Daoy (cell line): ENCODE measurements around the gene NUDT17. TPM values are rescaled to one million over a fixed set of nuclear protein-coding genes. Genes with fewer than 3 reads are reported as not detected.

Source experiments
- DNase-seq: peaks from one replicate; pipeline ENCODE4 v3.0.0-alpha.2; 2015; ENCODE audit warnings: low read depth
- total RNA-seq: library from RNA; depleted of rRNA; stranded (reverse); fragments of >200 nt; shearing (Covaris generic); gene quantifications from 2 replicates; pipeline ENCODE4 v1.2.3, GENCODE V29; 2014; rRNA removed

NUDT17 gene
- total RNA-seq, 1 experiment from 2014 or later: 1.8 TPM

GRCh38 chr1:145889722-145890121, 44.3 kb downstream of the NUDT17 start:
- no peak for DNase-seq

GRCh38 chr1:145891143-145891542, 45.7 kb downstream of the NUDT17 start:
- peak; percentile 44 for DNase-seq

- DNase-seq: peak; percentile 99
Measured at GRCh38 chr1:145891587-145892485, 46.4 kb downstream of the NUDT17 start.

DNA sequence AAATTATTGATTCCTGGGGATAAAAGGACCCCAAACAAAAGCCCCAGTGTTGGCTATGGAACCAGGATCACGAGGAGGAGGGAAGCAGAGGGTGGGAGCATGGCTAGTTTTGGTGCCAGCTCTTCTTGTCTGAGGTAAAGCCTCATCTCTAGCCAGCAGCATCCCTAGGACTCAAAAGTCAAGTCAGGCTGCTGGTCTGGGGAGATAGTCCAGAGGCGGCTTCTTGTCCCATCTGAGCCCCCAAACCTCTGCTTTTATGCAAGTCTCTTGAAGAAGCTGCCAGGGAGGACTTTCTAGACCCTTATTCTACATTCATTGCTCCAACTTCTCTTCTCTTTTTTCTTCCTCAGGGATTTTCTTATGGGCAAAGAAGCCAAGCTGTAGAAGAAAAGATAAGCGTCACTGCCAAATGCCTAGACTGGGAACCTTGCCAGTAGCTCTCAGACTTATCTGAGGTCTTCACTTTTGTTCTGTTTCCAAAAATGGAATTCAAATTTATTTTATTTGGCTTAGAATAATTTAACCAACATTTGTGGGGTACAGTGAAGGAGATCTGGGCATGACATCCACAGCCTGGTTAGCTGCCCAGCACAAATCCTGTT, 47.2 kb downstream of the NUDT17 start:
- peak; percentile 61 for DNase-seq

GRCh38 chr1:145893306-145894055, 48.1 kb downstream of the NUDT17 start:
- DNase-seq: no peak

- DNase-seq: no peak
Measured at GRCh38 chr1:145895471-145895870, 50.0 kb downstream of the NUDT17 start.

DNA sequence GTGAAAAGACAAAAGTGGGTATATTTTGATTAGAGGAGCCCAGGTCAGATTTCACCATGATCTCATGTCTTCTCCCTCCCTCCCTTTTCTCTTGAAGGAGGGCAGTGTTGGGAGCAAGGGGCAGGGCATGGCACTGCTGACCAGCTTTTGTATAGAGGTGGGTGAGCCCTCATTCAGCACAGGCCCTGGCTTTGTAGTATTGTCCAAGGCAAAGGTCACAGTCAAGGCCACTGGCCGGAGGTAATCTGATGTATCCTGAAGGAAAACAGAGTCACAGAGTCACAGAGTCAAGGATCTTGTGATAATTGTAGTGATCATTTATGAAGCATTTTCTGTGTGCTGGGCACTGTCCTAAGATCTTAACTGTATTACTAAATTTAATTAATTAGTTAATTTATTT, 52.5 kb downstream of the NUDT17 start:
- DNase-seq: no peak

Other genes starting within 250 kb of the NUDT17 start
- gene GPR89A, start 237.6 kb upstream of the NUDT17 start, total RNA-seq: 18.0 and 36.5 TPM in 2 replicates
- gene PDZK1, start 138.3 kb upstream of the NUDT17 start, total RNA-seq: 0.69 and 1.3 TPM in 2 replicates
- gene CD160, start 126.1 kb upstream of the NUDT17 start, total RNA-seq: not detected in 2 replicates
- 7.2 and 8.9 TPM in 2 replicates for gene RNF115, start 21.5 kb upstream of the NUDT17 start, total RNA-seq
- 65.1 and 69.7 TPM in 2 replicates for gene POLR3C, start 21.4 kb upstream of the NUDT17 start, total RNA-seq
- 3.9 and 10.2 TPM in 2 replicates for gene PIAS3, start 13.5 kb downstream of the NUDT17 start, total RNA-seq
- gene ANKRD35, start 40.2 kb downstream of the NUDT17 start, total RNA-seq: not detected in 2 replicates
- gene ITGA10, start 64.4 kb downstream of the NUDT17 start, total RNA-seq: 0.27 and 0.40 TPM in 2 replicates
- gene PEX11B, start 73.1 kb downstream of the NUDT17 start, total RNA-seq: 17.8 and 21.6 TPM in 2 replicates
- gene RBM8A, start 81.9 kb downstream of the NUDT17 start, total RNA-seq: 596 and 830 TPM in 2 replicates
- 16.0 and 21.0 TPM in 2 replicates for gene LIX1L, start 112.4 kb downstream of the NUDT17 start, total RNA-seq
- gene ANKRD34A, start 118.9 kb downstream of the NUDT17 start, total RNA-seq: 0.63 TPM in 1 of 2 replicates, not detected in the other
- 9.0 and 12.6 TPM in 2 replicates for gene POLR3GL, start 119.1 kb downstream of the NUDT17 start, total RNA-seq
- 2.6 and 2.8 TPM in 2 replicates for gene TXNIP, start 150.9 kb downstream of the NUDT17 start, total RNA-seq
- gene HJV, start 176.1 kb downstream of the NUDT17 start, total RNA-seq: not detected in 2 replicates